Activated CD8-positive, alpha-beta memory T cell treated with anti-CD3 and anti-CD28 coated beads, Interleukin-2, amount 50 U/mL, for 1 hour (primary cell): Measurements from ENCODE around the gene TSPAN9.

ENCODE experiments used
- DNase-seq: peaks from one replicate; pipeline ENCODE4 v3.0.0-alpha.2; 2020; ENCODE audit errors: extremely low read depth

The TSPAN9 gene

GRCh38 chr12:3313675-3314663, 236.8 kb downstream of the TSPAN9 start:
- no peak for DNase-seq

- DNase-seq: no peak
These were observed 238.1 kb downstream of the TSPAN9 start for GRCh38 chr12:3315201-3315661.

GRCh38 chr12:3316776-3317480, 239.7 kb downstream of the TSPAN9 start:
- no peak for DNase-seq

GRCh38 chr12:3317481-3317815, 240.3 kb downstream of the TSPAN9 start:
- no peak for DNase-seq

- no peak for DNase-seq
These were observed 240.8 kb downstream of the TSPAN9 start for GRCh38 chr12:3317841-3318501.

- no peak for DNase-seq
These were observed 242.7 kb downstream of the TSPAN9 start for GRCh38 chr12:3319723-3320492.

- DNase-seq: no peak
These were observed 243.8 kb downstream of the TSPAN9 start for GRCh38 chr12:3320881-3321509.

GRCh38 chr12:3321881-3322280, 244.7 kb downstream of the TSPAN9 start:
- DNase-seq: no peak

GRCh38 chr12:3323002-3323685, 246.0 kb downstream of the TSPAN9 start:
- no peak for DNase-seq

- no peak for DNase-seq
These were observed 248.6 kb downstream of the TSPAN9 start for GRCh38 chr12:3325736-3326135.

- no peak for DNase-seq
These were observed 249.1 kb downstream of the TSPAN9 start for GRCh38 chr12:3326156-3326849.

GRCh38 chr12:3326850-3327780, 249.9 kb downstream of the TSPAN9 start:
- DNase-seq: no peak

GRCh38 chr12:3328081-3328480, 250.9 kb downstream of the TSPAN9 start:
- no peak for DNase-seq

- DNase-seq: no peak
These were observed 251.4 kb downstream of the TSPAN9 start for GRCh38 chr12:3328571-3328970.

- DNase-seq: no peak
These were observed 252.2 kb downstream of the TSPAN9 start for GRCh38 chr12:3329361-3329760.

GRCh38 chr12:3330976-3331510, 253.9 kb downstream of the TSPAN9 start:
- no peak for DNase-seq

- no peak for DNase-seq
These were observed 255.0 kb downstream of the TSPAN9 start for GRCh38 chr12:3332188-3332587.

GRCh38 chr12:3333583-3333982, 256.4 kb downstream of the TSPAN9 start:
- no peak for DNase-seq
